ENCODE results near the gene RMRP. TPM values are rescaled to one million over a fixed set of nuclear protein-coding genes. Genes with fewer than 3 reads are reported as not detected.

Gene RMRP
- total and polyA plus RNA-seq, 2 donors (not counting 1 experiment from before 2014, with no cell fraction given), result 7,890 TPM; not detected in 1

GRCh38 chr9:35682520-35683315 lies 24.9 kb upstream of the RMRP start:
- H2AFZ ChIP-seq (ENCODE audit: insufficient read depth, low read depth, low read length, poor library complexity, severe bottlenecking), result no peak overlapping the region
- H3K27me3 ChIP-seq (replicated peaks in 1 of 4; ENCODE audit: control extremely low read depth in 1 of 4, control insufficient read depth in 3 of 4, insufficient read depth in 4 of 4, low read length in 3 of 4), result no peaks in the 10 kb centered on the region
- H3K27ac ChIP-seq (ENCODE audit: low read length in 2 of 2), result no peak overlapping the region
- peaks cover 18% of the 10 kb centered on the region for H3K4me1 Mint-ChIP-seq
- WGBS (ENCODE audit: insufficient coverage), result 93% methylated on average over 8 of the region's 10 CpGs
- no peaks in the 10 kb centered on the region for H3K9me3 ChIP-seq (ENCODE audit: control extremely low read depth in 1 of 3, control insufficient read depth in 2 of 3, insufficient read depth in 1 of 3, low read length in 2 of 3)
- TF ChIP-seq CTCF (IDR thresholded peaks at IDR 0.05) (no peak), EZH2 (IDR thresholded peaks at IDR 0.05; ENCODE audit: borderline replicate concordance, insufficient read depth, low read depth, low read length, poor library complexity, severe bottlenecking) (no peak)
- no peaks in the 10 kb centered on the region for H3K9me3 Mint-ChIP-seq (ENCODE audit: insufficient read depth)
- H3K4me3 Mint-ChIP-seq, result no peak overlapping the region
- H3K27me3 Mint-ChIP-seq, result no peaks in the 10 kb centered on the region
- H3K36me3 ChIP-seq (replicated peaks in 1 of 2; ENCODE audit: control extremely low read depth in 1 of 2, control insufficient read depth in 1 of 2, extremely low read depth in 1 of 2, insufficient read depth in 2 of 2, low read length in 1 of 2), result no peaks in the 10 kb centered on the region
- no peaks in the 10 kb centered on the region for H3K79me2 ChIP-seq (ENCODE audit: control insufficient read depth, insufficient read depth, low read length)
- H3K4me2 ChIP-seq (replicated peaks; ENCODE audit: low read depth, low read length, poor library complexity, severe bottlenecking), result no peak overlapping the region
- no peaks in the 10 kb centered on the region for H4K20me1 ChIP-seq (ENCODE audit: control insufficient read depth, insufficient read depth, low read length, poor library complexity, severe bottlenecking)
- peak overlapping the region; percentile 12 for H3K27ac Mint-ChIP-seq
- intact Hi-C loops (cut with micrococcal nuclease), result no loop called here
- no peak overlapping the region for H3K4me3 ChIP-seq (ENCODE audit: control extremely low read depth in 1 of 5, extremely low read depth in 1 of 5, insufficient read depth in 1 of 5, low read depth in 2 of 5, low read length in 4 of 5)
- no peak overlapping the region for H3K9ac ChIP-seq (ENCODE audit: low read length)
- ATAC-seq (ENCODE audit: low read depth), result no peak
- peaks cover 14 to 20% of the 10 kb centered on the region in 2 donors for H3K4me1 ChIP-seq (ENCODE audit: control insufficient read depth in 2 of 2, insufficient read depth in 2 of 2, low read length in 2 of 2)
- POLR2A ChIA-PET, result no interaction called here
- CTCF ChIA-PET, result interaction anchor here (7.6 kb wide), 1 partner anchor 12 kb away, joined by 82 read pairs; no protein-coding TSS in a partner anchor
- no peak for DNase-seq

GRCh38 chr9:35682051-35682450 lies 24.2 kb upstream of the RMRP start:
- H3K9ac ChIP-seq (ENCODE audit: low read length), result no peak overlapping the region
- Mint-ChIP-seq H3K27ac (no peak overlapping the region), H3K4me1 (peaks cover 18% of the 10 kb centered on the region), H3K27me3 (no peaks in the 10 kb centered on the region), H3K4me3 (no peak overlapping the region), H3K9me3 (ENCODE audit: insufficient read depth) (no peaks in the 10 kb centered on the region)
- POLR2A ChIA-PET, result no interaction called here
- H3K79me2 ChIP-seq (ENCODE audit: control insufficient read depth, insufficient read depth, low read length), result no peaks in the 10 kb centered on the region
- H2AFZ ChIP-seq (ENCODE audit: insufficient read depth, low read depth, low read length, poor library complexity, severe bottlenecking), result no peak overlapping the region
- H4K20me1 ChIP-seq (ENCODE audit: control insufficient read depth, insufficient read depth, low read length, poor library complexity, severe bottlenecking), result no peaks in the 10 kb centered on the region
- peaks cover 14 to 20% of the 10 kb centered on the region in 2 donors for H3K4me1 ChIP-seq (ENCODE audit: control insufficient read depth in 2 of 2, insufficient read depth in 2 of 2, low read length in 2 of 2)
- no peak overlapping the region for H3K27ac ChIP-seq (ENCODE audit: low read length in 2 of 2)
- H3K27me3 ChIP-seq (replicated peaks in 1 of 4; ENCODE audit: control extremely low read depth in 1 of 4, control insufficient read depth in 3 of 4, insufficient read depth in 4 of 4, low read length in 3 of 4), result no peaks in the 10 kb centered on the region
- TF ChIP-seq CTCF (IDR thresholded peaks at IDR 0.05), result no peak
- no peak for TF ChIP-seq EZH2 (IDR thresholded peaks at IDR 0.05; ENCODE audit: borderline replicate concordance, insufficient read depth, low read depth, low read length, poor library complexity, severe bottlenecking)
- H3K4me3 ChIP-seq (ENCODE audit: control extremely low read depth in 1 of 5, extremely low read depth in 1 of 5, insufficient read depth in 1 of 5, low read depth in 2 of 5, low read length in 4 of 5), result no peak overlapping the region
- WGBS (ENCODE audit: insufficient coverage), result 94% methylated on average over 5 of the region's 6 CpGs
- no peak overlapping the region for H3K4me2 ChIP-seq (replicated peaks; ENCODE audit: low read depth, low read length, poor library complexity, severe bottlenecking)
- H3K36me3 ChIP-seq (replicated peaks in 1 of 2; ENCODE audit: control extremely low read depth in 1 of 2, control insufficient read depth in 1 of 2, extremely low read depth in 1 of 2, insufficient read depth in 2 of 2, low read length in 1 of 2), result no peaks in the 10 kb centered on the region
- no peaks in the 10 kb centered on the region for H3K9me3 ChIP-seq (ENCODE audit: control extremely low read depth in 1 of 3, control insufficient read depth in 2 of 3, insufficient read depth in 1 of 3, low read length in 2 of 3)
- ATAC-seq (ENCODE audit: low read depth) (no peak), DNase-seq (no peak)
- CTCF ChIA-PET, result interaction anchor here (7.6 kb wide), 1 partner anchor 13 kb away, joined by 82 read pairs; no protein-coding TSS in a partner anchor
- intact Hi-C loops (cut with micrococcal nuclease), result no loop called here

All from B cell (primary cell).